NK-92 treated with Interleukin-12 subunit alpha and Interleukin-12 subunit beta, amount 100 ng/mL, for 24 hours (cell line): Measurements from ENCODE around the gene ERGIC1.

Experiments
- DNase-seq: peaks from one replicate; lab custom pipeline; 2025; lab: John Stamatoyannopoulos, UW

ERGIC1 gene

GRCh38 chr5:172983542-172984243 is 149.6 kb downstream of the ERGIC1 start, which contains the start of gene ATP6V0E1:
ATP6V0E1 (plus strand) TSS chr5:172983771; CDS start chr5:172983861, 90 bp downstream.
- peak; percentile 85 for DNase-seq

GRCh38 chr5:172984244-172984953 is 150.3 kb downstream of the ERGIC1 start:
- DNase-seq: peak; percentile 63

- DNase-seq: no peak
These were observed 151.5 kb downstream of the ERGIC1 start for GRCh38 chr5:172985596-172985995.

GRCh38 chr5:172988276-172988675 is 154.2 kb downstream of the ERGIC1 start:
- no peak for DNase-seq

- no peak for DNase-seq
These were observed 156.7 kb downstream of the ERGIC1 start for GRCh38 chr5:172990776-172991175.

GRCh38 chr5:172994405-172994804 is 160.4 kb downstream of the ERGIC1 start:
- no peak for DNase-seq

- DNase-seq: no peak
These were observed 165.4 kb downstream of the ERGIC1 start for GRCh38 chr5:172999372-172999973.

GRCh38 chr5:172999974-173000373 is 165.9 kb downstream of the ERGIC1 start:
- DNase-seq: no peak

- peak; percentile 37 for DNase-seq
These were observed 167.3 kb downstream of the ERGIC1 start for GRCh38 chr5:173001229-173001841.
